Measurements from ENCODE around the gene GLCCI1.

Gene GLCCI1

GRCh38 chr7:7964250-7964649 is 4.3 kb upstream of the GLCCI1 start:
- no peak for DNase-seq (ENCODE audit: low read depth)

GRCh38 chr7:7964691-7965090 is 3.9 kb upstream of the GLCCI1 start:
- no peak for DNase-seq (ENCODE audit: low read depth)

- no peak for DNase-seq (ENCODE audit: low read depth)
Measured at GRCh38 chr7:7965301-7965700, 3.3 kb upstream of the GLCCI1 start.

GRCh38 chr7:7966141-7966734 is 2.4 kb upstream of the GLCCI1 start:
- DNase-seq (ENCODE audit: low read depth), result no peak

GRCh38 chr7:7967886-7968543 is 581 bp upstream of the GLCCI1 start:
- no peak for DNase-seq (ENCODE audit: low read depth)

GRCh38 chr7:7969306-7970236 is 975 bp downstream of the GLCCI1 start:
- no peak for DNase-seq (ENCODE audit: low read depth)

- no peak for DNase-seq (ENCODE audit: low read depth)
Measured at GRCh38 chr7:7970237-7970530, 1.6 kb downstream of the GLCCI1 start.

- DNase-seq (ENCODE audit: low read depth), result no peak
Measured at GRCh38 chr7:7970531-7971307, 2.1 kb downstream of the GLCCI1 start.

GRCh38 chr7:7971308-7972040 is 2.9 kb downstream of the GLCCI1 start:
- DNase-seq (ENCODE audit: low read depth), result no peak

GRCh38 chr7:7972128-7972527 is 3.5 kb downstream of the GLCCI1 start:
- no peak for DNase-seq (ENCODE audit: low read depth)

GRCh38 chr7:7972922-7973594 is 4.5 kb downstream of the GLCCI1 start:
- no peak for DNase-seq (ENCODE audit: low read depth)

- no peak for DNase-seq (ENCODE audit: low read depth)
Measured at GRCh38 chr7:7976677-7977076, 8.1 kb downstream of the GLCCI1 start.

GRCh38 chr7:7977774-7978173 is 9.2 kb downstream of the GLCCI1 start:
- no peak for DNase-seq (ENCODE audit: low read depth)

- DNase-seq (ENCODE audit: low read depth), result no peak
Measured at GRCh38 chr7:7978860-7979259, 10.3 kb downstream of the GLCCI1 start.

- DNase-seq (ENCODE audit: low read depth), result no peak
Measured at GRCh38 chr7:7979558-7979957, 11.0 kb downstream of the GLCCI1 start.

GRCh38 chr7:7980134-7980533 is 11.5 kb downstream of the GLCCI1 start:
- no peak for DNase-seq (ENCODE audit: low read depth)

- DNase-seq (ENCODE audit: low read depth), result no peak
Measured at GRCh38 chr7:7982904-7983303, 14.3 kb downstream of the GLCCI1 start.

- DNase-seq (ENCODE audit: low read depth), result no peak
Measured at GRCh38 chr7:7984424-7984823, 15.8 kb downstream of the GLCCI1 start.

GRCh38 chr7:7988706-7989105 is 20.1 kb downstream of the GLCCI1 start:
- DNase-seq (ENCODE audit: low read depth), result no peak

GRCh38 chr7:7989133-7989532 is 20.5 kb downstream of the GLCCI1 start:
- no peak for DNase-seq (ENCODE audit: low read depth)
